ENCODE data around the gene SLC49A3. TPM values are rescaled to one million over a fixed set of nuclear protein-coding genes. Genes with fewer than 3 reads are reported as not detected.
A peak's percentile ranks its signal among the peaks of the same experiment; 100 is the strongest.
"Not testable (repeated sequence)": the region's sequence is repeated elsewhere in the genome, so short reads cannot be mapped to it uniquely, and the experiment has no call there.

SLC49A3 gene
- total RNA-seq, 1 donor from 2014 or later: not detected

DNA sequence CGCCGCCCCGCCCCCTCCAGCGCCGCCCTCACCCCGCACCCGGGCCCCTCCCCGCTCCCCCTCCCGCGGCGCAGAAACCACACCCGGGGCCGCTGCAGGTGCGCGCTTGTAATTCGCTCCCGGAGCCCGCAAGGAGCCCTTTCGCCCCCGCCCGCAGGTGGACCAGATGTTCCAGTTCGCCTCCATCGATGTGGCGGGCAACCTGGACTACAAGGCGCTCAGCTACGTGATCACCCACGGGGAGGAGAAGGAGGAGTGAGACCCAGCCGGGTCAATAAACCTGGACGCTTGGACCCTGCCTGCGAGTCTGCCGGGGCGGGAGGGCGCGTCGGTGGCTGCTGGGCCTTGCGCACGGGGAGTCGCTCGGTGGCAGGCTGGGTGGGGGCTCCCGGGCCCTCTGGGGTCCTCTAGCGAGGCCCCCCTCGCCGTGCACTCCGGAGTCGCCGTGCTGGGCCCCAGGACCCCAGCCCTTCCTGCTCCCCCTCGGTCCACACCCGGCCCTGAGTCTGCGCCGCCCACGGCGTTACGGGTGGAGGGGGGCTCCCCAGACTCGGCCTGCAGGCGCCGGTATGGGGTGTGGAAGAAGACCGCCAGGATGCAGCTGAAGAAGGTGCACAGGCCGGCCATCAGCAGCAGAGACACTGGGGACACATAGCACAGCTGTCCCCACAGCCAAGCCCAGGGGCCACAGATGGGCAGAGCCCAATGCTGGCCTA, 7.1 kb downstream of the SLC49A3 start:
- DNase-seq (ENCODE audit: low read depth): no peak

DNA sequence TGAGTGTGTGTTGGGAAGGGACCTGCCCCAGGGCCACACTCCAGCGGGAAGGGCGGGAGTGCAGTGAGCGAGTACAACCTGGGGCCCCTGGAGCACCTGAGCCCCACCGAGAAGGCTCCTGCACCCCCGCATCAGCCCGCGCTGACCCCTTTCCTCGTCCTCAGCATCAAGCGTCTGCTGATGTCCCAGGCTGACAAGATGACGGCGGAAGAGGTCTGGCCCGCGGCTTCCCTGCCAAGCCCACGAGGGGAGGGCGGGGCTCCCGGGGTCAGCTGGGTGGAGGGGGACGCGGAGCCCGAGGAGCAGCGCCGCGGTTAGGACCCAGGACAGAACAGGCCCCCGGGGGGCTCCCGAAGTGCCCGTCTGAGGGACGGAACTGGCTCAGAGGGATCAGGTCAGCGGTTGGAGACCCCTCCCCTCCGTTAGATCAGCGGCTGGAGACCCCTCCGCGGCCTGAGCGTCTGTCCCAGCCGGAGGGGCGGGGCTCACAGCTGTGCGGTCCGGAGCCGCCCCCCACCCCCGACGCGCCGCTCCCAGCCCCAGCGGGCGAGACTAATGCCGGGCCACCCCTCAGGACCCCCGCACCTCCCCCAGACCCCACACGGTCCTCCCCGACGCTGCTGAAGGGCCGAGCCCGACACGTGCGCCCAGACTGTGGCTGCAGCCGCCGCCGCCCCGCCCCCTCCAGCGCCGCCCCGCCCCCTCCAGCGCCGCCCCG, 7.9 kb downstream of the SLC49A3 start:
- peak; percentile 74 for DNase-seq (ENCODE audit: low read depth)

DNA sequence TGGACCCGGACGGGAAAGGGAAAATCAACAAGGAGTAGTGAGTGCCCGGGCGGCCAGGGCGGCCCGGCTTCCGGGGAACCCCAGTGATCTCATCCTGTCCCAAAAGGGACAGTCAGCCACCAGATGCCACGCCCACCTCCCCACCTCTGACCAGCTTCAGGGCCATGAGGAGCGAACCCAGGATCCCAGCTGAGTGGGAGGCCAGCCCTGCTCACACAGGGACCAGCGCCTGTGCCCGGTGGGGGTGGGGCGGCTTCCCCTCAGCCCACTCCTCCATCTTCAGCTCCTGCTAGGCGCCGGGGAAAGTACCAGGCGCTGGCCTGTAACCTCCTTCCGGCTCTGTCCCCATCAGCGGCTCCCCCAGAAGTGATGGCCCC, 8.4 kb downstream of the SLC49A3 start:
- DNase-seq (ENCODE audit: low read depth): peak; percentile 61

DNA sequence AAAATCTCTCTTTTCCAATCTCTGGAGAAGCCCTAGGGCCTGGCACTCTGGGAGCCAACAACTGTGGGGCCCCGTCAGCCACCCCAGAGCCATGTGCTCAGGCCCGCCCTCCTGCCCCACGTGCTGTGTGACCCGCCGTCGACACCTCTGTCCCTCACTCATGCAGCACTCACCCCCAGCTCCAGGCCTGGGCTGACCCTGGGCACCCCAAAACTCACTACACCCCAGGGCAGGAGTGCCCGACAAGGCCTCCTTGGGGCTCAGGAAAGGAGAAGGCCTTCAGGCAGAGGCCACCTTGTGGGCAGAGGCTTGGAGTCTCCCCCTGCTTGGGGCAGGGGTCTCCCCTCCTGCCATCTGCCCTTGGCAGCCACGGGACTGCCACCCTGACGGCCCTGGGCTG, 8.9 kb downstream of the SLC49A3 start:
- no peak for DNase-seq (ENCODE audit: low read depth)

DNA sequence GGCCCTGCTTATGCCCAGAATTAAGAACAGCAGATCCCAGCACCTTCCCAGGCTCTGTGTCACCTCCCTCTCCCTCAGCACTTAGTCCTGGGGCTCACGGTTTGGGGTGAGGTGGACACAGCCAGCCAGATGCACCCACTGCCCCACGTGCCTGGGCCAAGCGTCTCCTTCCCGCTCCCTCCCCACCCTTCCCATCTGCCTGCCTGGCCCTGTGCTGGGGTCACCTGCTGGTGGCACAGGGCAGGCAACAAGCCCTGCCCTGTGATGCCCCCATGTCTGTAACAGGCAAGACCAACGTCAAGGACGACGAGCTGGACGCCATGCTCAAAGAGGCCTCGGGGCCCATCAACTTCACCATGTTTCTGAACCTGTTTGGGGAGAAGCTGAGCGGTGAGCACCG, 9.3 kb downstream of the SLC49A3 start:
- DNase-seq (ENCODE audit: low read depth): no peak

DNA sequence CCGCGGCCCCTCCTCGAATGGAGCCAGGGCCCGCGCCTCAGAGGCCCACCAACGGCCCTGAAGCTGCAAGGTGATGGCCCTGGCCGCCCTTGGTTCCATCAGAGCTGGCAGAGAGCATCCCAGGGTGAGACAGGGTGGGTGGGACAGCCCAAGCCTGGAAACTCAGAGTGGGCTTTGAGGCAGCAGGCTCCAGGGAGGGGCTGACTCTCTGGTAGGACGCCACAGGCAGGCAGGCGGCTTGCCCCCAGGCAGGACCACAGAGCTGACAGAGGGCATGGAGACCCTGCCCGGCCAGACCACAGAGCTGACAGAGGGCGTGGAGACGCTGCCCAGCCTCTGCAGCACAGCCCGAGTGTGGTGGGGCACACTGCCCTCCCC, 9.9 kb downstream of the SLC49A3 start:
- peak; percentile 59 for DNase-seq (ENCODE audit: low read depth)

DNA sequence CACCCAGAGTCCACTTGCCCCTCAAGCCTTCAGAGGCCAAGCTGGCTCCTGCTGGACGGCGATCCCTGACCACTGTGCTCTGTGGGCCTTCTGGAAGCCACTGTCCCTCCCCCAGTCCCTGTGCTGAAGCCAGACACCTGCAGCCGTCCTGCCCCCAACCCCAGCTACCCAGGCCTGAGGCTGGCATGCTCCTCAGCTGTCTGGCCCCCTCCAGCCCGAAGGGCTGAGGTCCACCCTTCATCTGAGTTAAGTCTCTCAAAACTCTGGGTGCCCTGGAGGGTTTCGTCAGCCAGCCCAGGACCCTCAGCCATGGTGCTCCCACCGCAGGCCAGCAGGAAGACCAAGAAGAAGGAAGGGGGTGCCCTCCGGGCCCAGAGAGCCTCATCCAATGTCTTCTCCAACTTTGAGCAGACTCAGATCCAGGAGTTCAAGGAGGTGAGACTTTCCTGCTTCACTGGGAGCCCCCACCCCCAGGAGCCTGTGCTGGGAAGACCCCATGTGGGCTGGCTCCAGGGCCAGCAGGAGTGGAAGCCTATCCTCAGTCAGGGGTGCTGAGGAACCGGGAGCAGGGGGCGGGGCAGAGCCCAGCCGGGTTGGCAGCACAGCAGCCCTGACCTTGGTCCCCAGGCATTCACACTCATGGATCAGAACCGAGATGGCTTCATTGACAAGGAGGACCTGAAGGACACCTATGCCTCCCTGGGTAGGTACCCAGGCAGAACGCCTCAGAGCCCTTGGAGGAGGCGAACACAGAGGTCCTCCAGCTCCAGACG, 10.4 kb downstream of the SLC49A3 start:
- DNase-seq (ENCODE audit: low read depth): peak; percentile 75

DNA sequence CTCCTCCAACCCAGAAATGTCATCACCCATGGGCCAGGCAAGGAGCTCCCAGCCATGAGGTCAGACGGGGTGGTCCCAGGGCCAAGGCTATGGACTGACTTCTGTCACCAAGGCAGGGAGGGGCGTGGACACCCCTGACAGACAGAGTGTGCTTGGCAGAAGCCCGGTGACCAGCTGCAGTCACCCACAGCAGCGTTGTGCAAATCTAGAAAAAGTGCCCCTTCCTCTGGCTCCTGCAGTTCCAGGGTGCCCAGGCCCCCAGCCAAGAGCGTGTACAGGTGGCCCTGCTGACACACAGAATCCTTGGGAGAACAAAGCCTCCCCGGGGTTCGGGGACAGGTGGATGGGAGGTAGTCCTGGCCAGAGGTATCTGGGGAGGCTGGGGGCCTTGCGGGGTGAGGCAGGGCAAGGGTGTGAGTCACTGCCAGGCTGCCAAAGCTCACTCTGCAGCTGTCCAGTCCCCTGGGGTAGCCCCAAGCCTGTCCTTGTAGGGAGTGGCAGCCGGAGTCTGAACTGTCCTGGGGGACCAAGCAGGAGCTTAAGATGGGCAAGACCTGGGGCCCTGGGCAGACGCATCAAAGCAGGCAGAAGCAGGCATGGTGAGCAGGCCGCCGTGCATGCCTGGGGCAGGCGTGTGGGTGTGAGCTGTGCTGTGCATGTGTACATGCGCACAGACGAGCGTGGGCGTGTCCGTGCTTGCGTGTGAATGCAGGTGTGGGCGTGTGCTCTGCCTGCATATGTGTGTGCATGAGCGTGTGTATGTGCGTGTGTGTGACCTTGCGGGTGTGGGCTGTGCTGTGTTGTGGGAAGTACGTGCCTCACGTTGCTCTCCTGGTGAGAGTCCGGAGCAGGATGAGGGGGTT, 11.3 kb downstream of the SLC49A3 start:
- DNase-seq (ENCODE audit: low read depth): peak; percentile 97

DNA sequence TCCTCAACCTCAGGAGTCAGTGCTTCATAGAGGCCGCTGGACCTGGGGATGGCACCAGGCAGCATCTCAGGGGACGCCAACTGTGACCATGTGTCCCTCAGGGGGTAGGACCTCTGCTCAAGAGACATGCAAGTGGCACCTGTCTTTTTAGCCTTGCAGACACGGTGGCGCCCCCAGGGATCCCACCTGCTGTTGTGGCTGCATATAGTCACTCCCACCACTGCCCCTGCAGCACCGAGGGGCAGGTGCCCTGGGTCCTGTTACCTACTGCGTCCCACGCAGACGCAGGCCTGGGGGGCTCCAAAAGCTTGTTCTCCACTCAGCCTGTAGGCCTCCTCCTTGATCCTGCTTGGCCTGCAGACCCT, 12.1 kb downstream of the SLC49A3 start:
- DNase-seq (ENCODE audit: low read depth): peak; percentile 92

DNA sequence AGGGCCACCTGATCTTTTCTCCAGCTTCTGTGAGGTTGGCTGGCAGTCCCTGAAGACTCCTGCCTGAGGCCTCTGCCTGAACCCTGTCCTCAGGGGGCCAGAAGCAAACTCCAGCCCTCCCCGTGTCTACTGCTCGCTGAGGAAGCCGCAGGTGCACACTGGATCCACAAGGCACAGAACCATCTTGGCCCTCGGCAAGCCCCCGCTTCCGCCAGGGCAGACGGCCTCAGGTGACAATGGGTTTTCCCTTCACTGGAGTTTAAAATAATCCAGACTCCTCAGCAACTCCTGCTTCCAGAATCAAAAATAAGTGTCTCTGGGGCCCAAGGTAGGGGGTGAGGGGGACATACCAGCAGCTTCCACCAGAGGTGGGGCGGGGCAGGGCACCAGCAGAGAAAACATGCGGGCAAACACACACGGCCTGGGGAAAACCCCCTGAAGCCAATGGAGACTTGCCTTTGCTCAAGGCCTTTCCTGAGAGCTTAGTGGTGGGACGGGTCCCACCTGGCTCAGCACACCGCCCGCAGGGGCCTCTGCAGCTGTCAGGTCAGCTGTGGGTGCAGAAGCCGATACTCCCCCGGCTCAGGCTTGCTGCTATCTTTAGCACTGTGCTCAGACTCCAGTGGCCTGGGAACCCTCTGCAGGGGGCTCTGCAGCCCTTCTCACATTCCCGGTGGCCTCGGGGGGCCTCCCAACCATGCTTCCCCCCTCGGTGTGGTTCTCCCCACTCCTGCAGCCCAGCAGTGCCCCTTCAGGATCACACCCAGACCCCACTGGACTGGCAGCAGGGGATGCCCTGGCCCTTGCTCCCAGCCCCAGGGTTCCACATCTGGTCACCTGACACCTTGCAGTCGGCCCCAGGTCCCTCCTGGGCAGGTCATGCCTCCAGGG, 12.7 kb downstream of the SLC49A3 start:
- peak; percentile 95 for DNase-seq (ENCODE audit: low read depth)

DNA sequence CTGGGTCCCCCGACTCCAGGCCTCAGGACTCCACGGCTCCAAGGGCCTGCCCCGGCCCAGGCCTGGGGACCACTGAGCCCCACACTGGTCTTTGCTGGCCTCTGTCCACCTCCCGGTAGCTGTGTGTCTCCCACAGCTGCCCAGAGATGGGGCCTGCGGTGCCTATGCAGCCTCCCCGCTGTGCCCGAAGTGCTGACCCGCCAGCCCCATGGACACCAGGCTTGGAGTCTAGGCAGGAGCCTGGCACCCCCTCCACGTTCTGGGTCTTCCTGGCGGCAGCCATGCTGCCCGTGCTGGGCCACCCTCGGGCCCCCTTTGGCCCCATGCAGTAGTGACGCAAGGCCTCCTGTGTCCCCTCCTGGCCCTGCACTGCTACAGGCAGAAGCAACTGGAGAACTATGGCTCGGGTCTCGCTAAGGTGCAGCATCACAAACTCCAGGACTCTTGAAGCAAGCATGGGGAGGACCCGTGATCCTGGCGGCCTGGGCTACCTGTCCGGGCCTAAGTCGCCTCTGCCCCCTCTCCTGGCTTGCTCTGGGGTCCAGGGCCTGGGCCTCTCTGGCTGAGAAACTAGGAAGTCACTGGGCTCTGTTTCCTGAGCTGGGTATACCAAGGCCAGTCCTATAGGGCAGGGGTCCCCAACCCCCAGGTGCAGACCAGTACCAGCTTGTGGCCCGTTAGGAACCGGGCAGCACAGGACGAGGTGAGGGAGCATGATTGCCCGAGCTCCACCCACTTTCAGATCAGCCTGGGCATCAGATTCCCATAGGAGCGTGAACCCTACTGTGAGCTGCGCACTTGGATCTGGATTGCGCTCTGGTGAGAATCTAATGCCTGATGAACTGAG, 13.7 kb downstream of the SLC49A3 start:
- peak; percentile 54 for DNase-seq (ENCODE audit: low read depth)

DNA sequence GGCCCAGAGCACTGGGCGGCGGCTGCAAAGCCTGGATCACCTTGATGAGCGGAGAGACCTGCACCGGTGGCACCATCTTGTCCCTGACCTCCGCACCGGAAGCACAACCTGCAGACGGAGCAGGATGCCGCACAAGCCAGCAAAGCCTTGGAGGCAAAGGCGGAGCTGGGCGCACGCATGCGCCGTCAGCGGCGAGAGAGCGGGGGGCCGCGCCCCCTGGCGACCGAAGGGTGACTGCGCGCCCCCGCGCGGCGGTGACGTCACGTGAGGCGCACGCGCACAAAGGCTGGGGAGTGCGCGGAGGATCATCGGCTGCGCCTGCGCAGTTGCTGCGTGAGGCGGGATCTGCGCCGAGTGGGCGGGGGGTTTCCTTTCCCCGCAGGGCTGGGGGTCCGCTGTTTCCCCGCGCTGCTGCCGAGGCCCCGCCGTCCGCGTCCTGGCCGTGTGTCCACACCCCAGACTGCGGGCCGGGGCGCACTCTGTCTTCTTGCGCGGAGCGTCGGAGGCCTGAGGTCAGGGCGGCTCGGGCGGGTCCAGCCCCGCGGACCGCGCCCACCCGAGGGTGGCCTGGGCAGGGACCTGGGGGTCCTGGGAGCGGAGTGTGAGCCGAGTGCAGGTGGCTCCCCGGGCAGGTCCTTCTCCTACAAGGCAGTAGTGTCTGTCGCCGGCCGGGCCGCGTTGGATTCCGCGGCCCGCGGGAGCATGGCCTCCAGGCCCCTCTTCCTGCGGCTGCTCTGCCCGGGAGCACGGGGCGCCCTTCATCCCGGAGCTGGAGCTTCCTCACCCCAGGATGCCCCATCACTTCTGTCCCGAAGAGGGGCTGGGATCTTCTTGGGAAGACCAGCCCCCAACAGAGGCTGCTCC, 14.5 kb downstream of the SLC49A3 start, which contains the start of the genes ATP5ME and MYL5:
Gene ATP5ME (minus strand): TSS at position 105 of the 864 bp plus-strand sequence. CDS start 29 bp downstream, at position 76.
Gene MYL5 (plus strand): TSS at position 371 of the 864 bp plus-strand sequence. CDS start 3,485 bp downstream, outside the sequence.
- DNase-seq (ENCODE audit: low read depth): peak; percentile 96

DNA sequence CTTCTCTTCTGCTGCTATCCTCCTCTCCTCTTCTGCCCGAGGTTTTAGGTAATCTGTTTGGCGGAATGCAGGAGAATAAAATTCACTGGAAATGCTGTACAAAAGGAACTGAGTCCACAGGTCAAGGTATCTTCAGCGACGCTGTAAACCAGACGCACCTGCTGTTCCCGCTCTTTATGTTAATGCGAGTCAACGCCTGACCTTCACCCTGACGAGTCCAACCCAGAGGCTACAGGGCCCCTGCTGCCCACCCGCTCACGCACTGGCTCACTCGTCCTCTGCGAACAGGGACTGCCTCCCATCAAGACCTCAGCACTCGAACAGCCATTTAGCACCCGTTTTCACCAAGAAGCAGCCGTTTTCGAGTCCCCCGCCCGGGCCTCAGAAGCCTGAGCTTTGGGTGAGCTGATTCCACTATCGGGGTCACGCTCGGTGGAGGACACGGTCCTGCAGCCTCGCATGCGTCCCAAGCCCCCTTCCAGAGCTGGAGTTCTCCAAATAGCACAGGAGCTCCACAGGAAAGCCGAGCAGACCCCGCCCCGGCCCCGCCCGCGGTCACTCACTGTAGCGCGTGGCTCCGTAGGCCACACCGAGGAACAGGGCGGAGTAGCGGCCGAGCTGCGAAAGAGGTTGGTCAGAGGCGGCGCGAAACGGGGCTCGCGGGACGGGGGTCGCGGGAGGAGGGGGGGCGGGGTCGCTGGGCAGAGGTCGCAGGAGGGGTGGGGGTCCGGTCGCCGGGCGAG, 15.4 kb downstream of the SLC49A3 start:
- DNase-seq (ENCODE audit: low read depth): peak; percentile 40

DNA sequence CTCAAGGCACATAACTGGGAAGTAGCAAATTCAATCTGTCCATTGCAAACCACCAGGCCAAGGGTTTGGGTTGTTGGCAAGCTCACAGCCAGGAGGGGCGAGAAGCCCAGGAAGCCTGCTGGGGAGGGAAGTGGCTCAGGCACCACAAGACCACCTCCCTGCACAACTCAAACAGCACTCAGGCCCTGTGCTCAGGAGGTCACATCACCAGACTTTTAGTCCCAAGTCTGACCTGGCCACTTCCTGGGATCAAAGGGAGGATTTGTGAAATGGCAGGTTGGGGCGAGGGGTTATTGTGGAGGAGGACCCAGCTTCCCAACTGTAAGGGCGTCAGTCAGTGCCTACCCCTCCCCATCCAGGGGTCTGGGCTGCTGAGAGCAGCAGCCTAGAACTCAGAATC, 17.2 kb downstream of the SLC49A3 start:
- DNase-seq (ENCODE audit: low read depth): no peak

DNA sequence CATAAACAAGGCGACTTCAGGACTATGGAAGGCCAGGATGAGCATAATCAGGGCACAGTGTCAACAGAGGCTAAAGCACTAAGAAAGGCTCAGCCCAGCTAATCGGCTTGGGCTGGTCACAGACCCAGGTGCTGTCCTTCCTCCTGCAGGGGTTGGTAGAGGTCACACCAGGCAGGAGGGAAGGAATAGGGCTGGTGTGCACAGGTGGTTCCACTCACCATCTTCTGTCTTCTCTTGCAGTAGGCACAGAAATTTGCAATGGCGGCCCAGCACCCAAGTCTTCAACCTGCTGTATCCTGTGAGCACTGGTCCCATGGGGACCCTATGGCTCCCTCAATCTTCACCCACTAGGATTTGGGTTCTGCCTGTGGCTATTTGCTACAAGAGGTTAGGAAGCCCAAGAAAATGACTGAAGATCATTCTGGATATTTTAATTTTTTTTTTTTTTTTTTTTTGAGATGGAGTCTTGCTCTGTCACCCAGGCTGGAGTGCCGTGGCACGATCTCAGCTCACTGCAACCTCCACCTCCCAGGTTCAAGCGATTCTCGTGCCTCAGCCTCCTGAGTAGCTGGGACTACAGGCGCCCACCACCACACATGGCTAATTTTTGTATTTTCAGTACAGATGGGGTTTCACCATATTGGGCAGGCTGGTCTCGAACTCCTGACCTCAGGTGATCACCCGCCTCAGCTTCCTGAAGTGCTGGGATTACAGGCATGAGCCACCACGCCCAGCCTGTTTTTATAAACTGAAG, 19.0 kb downstream of the SLC49A3 start:
- not testable (repeated sequence) for DNase-seq (ENCODE audit: low read depth)

DNA sequence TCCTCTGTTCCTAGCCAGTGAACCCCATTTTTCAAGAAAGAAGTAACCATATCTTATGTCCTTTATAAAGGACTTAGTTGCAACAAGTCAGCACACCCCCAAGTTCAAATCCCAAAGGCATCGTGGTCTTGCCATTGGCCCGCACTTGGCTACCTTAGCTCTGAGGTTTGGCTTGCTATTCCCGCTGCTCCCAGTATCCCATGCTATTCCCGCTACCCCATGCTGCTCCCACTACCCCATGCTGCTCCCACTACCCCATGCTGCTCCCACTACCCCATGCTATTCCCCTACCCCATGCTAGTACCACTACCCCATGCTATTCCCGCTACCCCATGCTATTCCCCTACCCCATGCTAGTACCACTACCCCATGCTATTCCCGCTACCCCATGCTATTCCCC, 20.7 kb downstream of the SLC49A3 start:
- not testable (repeated sequence) for DNase-seq (ENCODE audit: low read depth)

DNA sequence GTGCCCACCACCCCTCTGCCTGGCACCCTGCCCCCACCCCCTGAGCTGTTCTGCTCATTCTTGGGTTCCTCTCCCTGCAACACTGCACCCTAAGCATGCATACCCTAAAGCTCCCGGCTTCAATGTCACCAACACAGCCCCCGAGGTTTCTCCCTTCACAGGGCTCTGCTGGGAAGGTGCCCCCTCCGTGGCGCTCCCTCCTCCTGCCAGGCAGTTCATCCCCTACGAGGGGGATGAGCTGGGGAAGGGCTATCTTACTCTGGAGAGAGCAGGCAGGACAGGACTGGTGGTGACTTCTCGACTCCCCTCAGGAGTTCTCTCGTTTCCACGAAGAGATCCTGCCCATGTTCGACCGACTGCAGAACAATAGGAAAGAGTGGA, 21.4 kb downstream of the SLC49A3 start:
- DNase-seq (ENCODE audit: low read depth): no peak

Data from myocyte (in vitro differentiated cells).